Right cardiac atrium (tissue), 5 donors: ENCODE results near the gene TEX19. TPM values are rescaled to one million over a fixed set of nuclear protein-coding genes. Genes with fewer than 3 reads are reported as not detected.

Source experiments
- ATAC-seq, 2 donors: fragments of 200-7000 bp; cut with Tn5 transposase; one replicate each; pipeline versions ENCODE4 v1.8.0 to v1.9.1; 2020; ENCODE audit warnings: moderate library complexity in 2 of 2, mild to moderate bottlenecking in 1 of 2
- DNase-seq, 3 donors: peaks; one replicate each; pipeline ENCODE4 v3.0.0-alpha.2; 2020
- H3K27ac ChIP-seq: one replicate; pipeline ENCODE4 v1.5.1; 2013; ENCODE audit warnings: mild to moderate bottlenecking, low read length, control low read depth, moderate library complexity
- H3K27me3 ChIP-seq: one replicate; pipeline ENCODE4 v1.6.1; 2013; ENCODE audit not compliant: control insufficient read depth, insufficient read depth
- H3K4me1 ChIP-seq: one replicate; pipeline ENCODE4 v1.6.1; 2013; ENCODE audit warnings: low read length; ENCODE audit not compliant: control insufficient read depth, insufficient read depth
- H3K4me3 ChIP-seq: one replicate; pipeline ENCODE4 v1.5.1; 2013; ENCODE audit warnings: low read length, control low read depth
- H3K9me3 ChIP-seq: one replicate; pipeline ENCODE4 v1.6.1; 2013; ENCODE audit warnings: low read length; ENCODE audit not compliant: control insufficient read depth
- WGBS: extraction: QIAGEN DNeasy Blood & Tissue Kit; methylation state at CpG from one replicate; pipeline ENCODE4 v1.1.7; 2013; 5-methylcytosine and 5-hydroxymethylcytosine counted together
- intact Hi-C, 4 donors: fragments of 100-400 bp; cut with DNase I; formaldehyde crosslinking; loops; one replicate each; pipeline versions ENCODE4 v1.11.0 to v1.14.0; 2022 to 2023
- polyA plus RNA-seq: library from polyadenylated mRNA; stranded (reverse); fragments of 200-250 nt; gene quantifications from one replicate; pipeline ENCODE4 v1.2.3, GENCODE V29; 2013
- total RNA-seq, 4 donors: library from RNA; stranded (reverse); fragmentation: NEBNext Ultra II Directional; extraction: Animal tissue kit (Norgen Biotek cat#: 25700); gene quantifications; one replicate each; pipeline ENCODE4 v1.2.1, GENCODE V29; 2021
- donor health status: healthy with polysubstance abuse.
- donor health status: DM: no; HTN: yes; CAD: no.
- donor health status: DM: no; HTN: no; CAD: no.
- donor health status: DM: no; HTN: yes; CAD: no; lungs with severe emphysema.
- donor health status: DM: yes; HTN: yes; CAD: no.

Gene TEX19
- total and polyA plus RNA-seq, 5 donors = not detected

- H3K27me3 ChIP-seq = no peaks in the 10 kb centered on the region
- WGBS = 86% methylated on average over 38 of the region's 38 CpGs
- no peak overlapping the region for H3K4me3 ChIP-seq
- intact Hi-C loops = no loop called here
- peak in 1 of 2 donors; percentile 29 for ATAC-seq
- no peaks in the 10 kb centered on the region for H3K4me1 ChIP-seq
- no peaks in the 10 kb centered on the region for H3K9me3 ChIP-seq
- peak in 2 of 3 donors; percentile 48 to 49 for DNase-seq
- no peak overlapping the region for H3K27ac ChIP-seq
These were observed 38.6 kb downstream of the TEX19 start for GRCh38 chr17:82397449-82398335.

GRCh38 chr17:82399041-82399441 is 40.0 kb downstream of the TEX19 start:
- Histone ChIP-seq H3K9me3 (no peaks in the 10 kb centered on the region), H3K4me3 (no peak overlapping the region), H3K27ac (no peak overlapping the region), H3K27me3 (no peaks in the 10 kb centered on the region), H3K4me1 (no peaks in the 10 kb centered on the region)
- intact Hi-C loops = no loop called here
- no peak for ATAC-seq
- 58% methylated on average over 13 of the region's 13 CpGs for WGBS
- peak in 2 of 3 donors; percentile 66 to 70 for DNase-seq

GRCh38 chr17:82399601-82400101 is 40.6 kb downstream of the TEX19 start:
- WGBS = 87% methylated on average over 18 of the region's 18 CpGs
- intact Hi-C loops = no loop called here
- Histone ChIP-seq H3K27me3 (no peaks in the 10 kb centered on the region), H3K9me3 (no peaks in the 10 kb centered on the region), H3K4me3 (no peak overlapping the region), H3K27ac (no peak overlapping the region), H3K4me1 (no peaks in the 10 kb centered on the region)
- ATAC-seq (no peak), DNase-seq (peak in 2 of 3 donors; percentile 22 to 42)

- Histone ChIP-seq H3K9me3 (no peaks in the 10 kb centered on the region), H3K4me3 (no peak overlapping the region), H3K27ac (no peak overlapping the region), H3K27me3 (no peaks in the 10 kb centered on the region), H3K4me1 (no peaks in the 10 kb centered on the region)
- no peak for ATAC-seq
- 71% methylated on average over 7 of the region's 7 CpGs for WGBS
- DNase-seq = peak in 1 of 3 donors; percentile 47
- intact Hi-C loops = no loop called here
These were observed 41.2 kb downstream of the TEX19 start for GRCh38 chr17:82400206-82400605.

- DNase-seq = peak in 2 of 3 donors; percentile 74 to 80
- no peak for ATAC-seq
- Histone ChIP-seq H3K4me3 (no peak overlapping the region), H3K9me3 (no peaks in the 10 kb centered on the region), H3K4me1 (no peaks in the 10 kb centered on the region), H3K27ac (no peak overlapping the region), H3K27me3 (no peaks in the 10 kb centered on the region)
- WGBS = 85% methylated on average over 19 of the region's 19 CpGs
- intact Hi-C loops = no loop called here
These were observed 41.8 kb downstream of the TEX19 start for GRCh38 chr17:82400830-82401229.

- DNase-seq = no peak
- H3K4me1 ChIP-seq = no peaks in the 10 kb centered on the region
- H3K27ac ChIP-seq = no peak overlapping the region
- no peaks in the 10 kb centered on the region for H3K9me3 ChIP-seq
- no peak overlapping the region for H3K4me3 ChIP-seq
- ATAC-seq = no peak
- 89% methylated on average over 7 of the region's 7 CpGs for WGBS
- intact Hi-C loops = no loop called here
- no peaks in the 10 kb centered on the region for H3K27me3 ChIP-seq
These were observed 43.8 kb downstream of the TEX19 start for GRCh38 chr17:82402865-82403264.

GRCh38 chr17:82403662-82404660 is 44.9 kb downstream of the TEX19 start:
- intact Hi-C loops = no loop called here
- no peaks in the 10 kb centered on the region for H3K4me1 ChIP-seq
- ATAC-seq (peak in 1 of 2 donors; percentile 12), DNase-seq (peak in 1 of 3 donors; percentile 40)
- H3K4me3 ChIP-seq = no peak overlapping the region
- H3K27ac ChIP-seq = no peak overlapping the region
- WGBS = 95% methylated on average over 67 of the region's 67 CpGs
- H3K9me3 ChIP-seq = no peaks in the 10 kb centered on the region
- no peaks in the 10 kb centered on the region for H3K27me3 ChIP-seq

GRCh38 chr17:82405051-82405450 is 46.0 kb downstream of the TEX19 start:
- Histone ChIP-seq H3K27ac (no peak overlapping the region), H3K4me3 (no peak overlapping the region), H3K27me3 (no peaks in the 10 kb centered on the region), H3K4me1 (no peaks in the 10 kb centered on the region), H3K9me3 (no peaks in the 10 kb centered on the region)
- ATAC-seq (no peak), DNase-seq (no peak)
- 92% methylated on average over 14 of the region's 14 CpGs for WGBS
- intact Hi-C loops = loop anchor here in 1 of 4 donors (5.0 kb wide), 1 partner anchor 48 kb away; the partner anchor contains the start of gene TEX19

GRCh38 chr17:82406131-82406671 is 47.2 kb downstream of the TEX19 start:
- no peak overlapping the region for H3K4me3 ChIP-seq
- no peaks in the 10 kb centered on the region for H3K4me1 ChIP-seq
- H3K27me3 ChIP-seq = no peaks in the 10 kb centered on the region
- intact Hi-C loops = loop anchor here in 1 of 4 donors (5.0 kb wide), 1 partner anchor 49 kb away; the partner anchor contains the start of gene TEX19
- no peaks in the 10 kb centered on the region for H3K9me3 ChIP-seq
- no peak for DNase-seq
- no peak overlapping the region for H3K27ac ChIP-seq
- ATAC-seq = no peak
- 94% methylated on average over 14 of the region's 14 CpGs for WGBS

GRCh38 chr17:82407255-82407654 is 48.2 kb downstream of the TEX19 start:
- H3K27ac ChIP-seq = peak overlapping the region; percentile 37
- DNase-seq = peak in 2 of 3 donors; percentile 43 to 71
- intact Hi-C loops = loop anchor here in 1 of 4 donors (5.0 kb wide), 1 partner anchor 50 kb away; the partner anchor contains the start of gene TEX19
- no peaks in the 10 kb centered on the region for H3K9me3 ChIP-seq
- peak; percentile 69 to 89 for ATAC-seq
- WGBS = 62% methylated on average over 13 of the region's 13 CpGs
- no peak overlapping the region for H3K4me3 ChIP-seq
- H3K4me1 ChIP-seq = no peaks in the 10 kb centered on the region
- no peaks in the 10 kb centered on the region for H3K27me3 ChIP-seq
